Measurements from ENCODE around the gene MICAL2.

DNA sequence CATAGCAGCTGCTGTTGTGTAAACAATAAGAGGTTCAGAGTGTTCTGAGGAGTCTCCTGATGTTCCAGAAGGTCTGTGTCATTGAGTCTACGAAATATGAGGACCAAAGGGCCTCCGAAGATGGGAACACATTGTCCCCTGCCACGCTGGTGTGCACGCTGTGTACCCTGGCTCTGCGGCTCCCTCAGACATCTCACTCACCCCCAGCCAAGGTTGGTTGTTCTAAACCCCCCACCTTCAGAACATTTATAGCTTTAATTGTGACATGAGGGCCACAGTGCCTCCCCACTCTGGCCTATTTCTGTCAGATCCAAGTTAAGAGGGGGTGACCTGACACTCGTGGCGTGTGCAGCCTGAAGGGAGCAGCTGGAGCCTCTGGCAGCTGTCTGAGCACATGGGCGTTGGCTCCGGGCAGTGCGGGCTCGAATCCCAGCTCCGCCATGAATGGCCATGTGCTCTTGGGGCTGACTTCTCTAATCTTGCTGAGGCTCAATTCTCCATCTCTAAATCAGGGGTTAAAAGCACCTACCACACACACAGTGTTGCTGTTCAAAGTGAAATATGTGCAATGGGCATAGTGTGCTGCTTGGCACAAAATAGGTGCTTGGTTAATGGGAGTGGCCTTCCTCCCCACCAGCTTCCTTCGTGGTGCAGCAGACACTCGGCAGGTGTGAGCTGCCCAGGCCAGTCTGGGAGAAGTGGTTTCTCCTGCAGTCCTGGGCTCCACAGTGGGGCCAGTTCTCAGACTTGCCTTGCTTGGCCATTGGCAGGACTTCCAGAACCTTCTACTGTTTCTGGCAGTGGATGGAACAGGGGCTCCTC lies 39.7 kb upstream of the MICAL2 start:
- TF ChIP-seq, protein P1, sequence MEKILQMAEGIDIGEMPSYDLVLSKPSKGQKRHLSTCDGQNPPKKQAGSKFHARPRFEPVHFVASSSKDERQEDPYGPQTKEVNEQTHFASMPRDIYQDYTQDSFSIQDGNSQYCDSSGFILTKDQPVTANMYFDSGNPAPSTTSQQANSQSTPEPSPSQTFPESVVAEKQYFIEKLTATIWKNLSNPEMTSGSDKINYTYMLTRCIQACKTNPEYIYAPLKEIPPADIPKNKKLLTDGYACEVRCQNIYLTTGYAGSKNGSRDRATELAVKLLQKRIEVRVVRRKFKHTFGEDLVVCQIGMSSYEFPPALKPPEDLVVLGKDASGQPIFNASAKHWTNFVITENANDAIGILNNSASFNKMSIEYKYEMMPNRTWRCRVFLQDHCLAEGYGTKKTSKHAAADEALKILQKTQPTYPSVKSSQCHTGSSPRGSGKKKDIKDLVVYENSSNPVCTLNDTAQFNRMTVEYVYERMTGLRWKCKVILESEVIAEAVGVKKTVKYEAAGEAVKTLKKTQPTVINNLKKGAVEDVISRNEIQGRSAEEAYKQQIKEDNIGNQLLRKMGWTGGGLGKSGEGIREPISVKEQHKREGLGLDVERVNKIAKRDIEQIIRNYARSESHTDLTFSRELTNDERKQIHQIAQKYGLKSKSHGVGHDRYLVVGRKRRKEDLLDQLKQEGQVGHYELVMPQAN (conservative IDR thresholded peaks at IDR 0.05) = no peak
- TF ChIP-seq, protein P2, sequence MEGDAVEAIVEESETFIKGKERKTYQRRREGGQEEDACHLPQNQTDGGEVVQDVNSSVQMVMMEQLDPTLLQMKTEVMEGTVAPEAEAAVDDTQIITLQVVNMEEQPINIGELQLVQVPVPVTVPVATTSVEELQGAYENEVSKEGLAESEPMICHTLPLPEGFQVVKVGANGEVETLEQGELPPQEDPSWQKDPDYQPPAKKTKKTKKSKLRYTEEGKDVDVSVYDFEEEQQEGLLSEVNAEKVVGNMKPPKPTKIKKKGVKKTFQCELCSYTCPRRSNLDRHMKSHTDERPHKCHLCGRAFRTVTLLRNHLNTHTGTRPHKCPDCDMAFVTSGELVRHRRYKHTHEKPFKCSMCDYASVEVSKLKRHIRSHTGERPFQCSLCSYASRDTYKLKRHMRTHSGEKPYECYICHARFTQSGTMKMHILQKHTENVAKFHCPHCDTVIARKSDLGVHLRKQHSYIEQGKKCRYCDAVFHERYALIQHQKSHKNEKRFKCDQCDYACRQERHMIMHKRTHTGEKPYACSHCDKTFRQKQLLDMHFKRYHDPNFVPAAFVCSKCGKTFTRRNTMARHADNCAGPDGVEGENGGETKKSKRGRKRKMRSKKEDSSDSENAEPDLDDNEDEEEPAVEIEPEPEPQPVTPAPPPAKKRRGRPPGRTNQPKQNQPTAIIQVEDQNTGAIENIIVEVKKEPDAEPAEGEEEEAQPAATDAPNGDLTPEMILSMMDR (IDR thresholded peaks at IDR 0.05 in 2 of 3, conservative IDR thresholded peaks at IDR 0.05 in 1 of 3; ENCODE audit: control insufficient read depth in 2 of 3, extremely low read depth in 1 of 3, insufficient read depth in 1 of 3, low read depth in 3 of 3, low read length in 3 of 3) = no peak
- TF ChIP-seq EZH2 (IDR thresholded peaks at IDR 0.05; ENCODE audit: borderline replicate concordance, control insufficient read depth, low read depth, low read length) (no peak), HDAC2 (IDR thresholded peaks at IDR 0.05) (no peak), RFX5 (IDR thresholded peaks at IDR 0.05; ENCODE audit: low read depth, low read length) (no peak), POLR2A (IDR thresholded peaks at IDR 0.05; ENCODE audit: low read depth, low read length) (no peak), CHD1 (IDR thresholded peaks at IDR 0.05; ENCODE audit: low read depth, low read length) (no peak), YY1 (IDR thresholded peaks at IDR 0.05; ENCODE audit: low read depth, low read length) (no peak), FOXM1 (IDR thresholded peaks at IDR 0.05; ENCODE audit: low read depth, low read length) (no peak), SRF (IDR thresholded peaks at IDR 0.05; ENCODE audit: low read depth in 2 of 2, low read length in 2 of 2) (no peak)
- TF ChIP-seq, protein P3, sequence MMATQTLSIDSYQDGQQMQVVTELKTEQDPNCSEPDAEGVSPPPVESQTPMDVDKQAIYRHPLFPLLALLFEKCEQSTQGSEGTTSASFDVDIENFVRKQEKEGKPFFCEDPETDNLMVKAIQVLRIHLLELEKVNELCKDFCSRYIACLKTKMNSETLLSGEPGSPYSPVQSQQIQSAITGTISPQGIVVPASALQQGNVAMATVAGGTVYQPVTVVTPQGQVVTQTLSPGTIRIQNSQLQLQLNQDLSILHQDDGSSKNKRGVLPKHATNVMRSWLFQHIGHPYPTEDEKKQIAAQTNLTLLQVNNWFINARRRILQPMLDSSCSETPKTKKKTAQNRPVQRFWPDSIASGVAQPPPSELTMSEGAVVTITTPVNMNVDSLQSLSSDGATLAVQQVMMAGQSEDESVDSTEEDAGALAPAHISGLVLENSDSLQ (IDR thresholded peaks at IDR 0.05) = no peak
